NOMO-1 treated with dmso at 0.1 percent for 144 hours (cell line): Measurements from ENCODE around the gene PRKCB.
"Not testable (repeated sequence)": the region's sequence is repeated elsewhere in the genome, so short reads cannot be mapped to it uniquely, and the experiment has no call there.

Experiments
- DNase-seq: peaks from one replicate; lab custom pipeline; 2025; ENCODE audit not compliant: unreplicated experiment; lab: John Stamatoyannopoulos, UW

Gene PRKCB

DNA sequence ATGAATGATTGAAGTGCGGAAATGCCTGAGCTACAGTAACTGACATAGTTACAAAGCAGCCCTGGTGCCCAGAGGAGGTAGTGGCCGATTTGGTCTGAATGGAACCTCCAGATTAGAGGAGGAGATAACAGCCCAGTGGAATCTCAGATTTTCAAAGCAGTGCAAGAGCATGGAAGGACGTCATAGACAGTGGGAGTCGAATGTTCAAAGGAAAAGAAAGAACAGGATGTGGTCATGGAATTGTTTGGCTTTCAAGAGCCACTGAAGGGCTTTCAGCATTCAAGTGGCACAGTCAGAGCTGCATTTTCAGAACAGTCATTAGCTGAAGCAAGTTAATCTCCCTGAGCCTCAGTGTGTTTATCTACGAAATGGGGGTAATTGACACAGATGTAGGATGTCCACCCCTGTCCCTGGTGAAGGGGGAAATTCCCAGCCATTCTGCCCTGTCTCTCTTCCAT is 315.7 kb downstream of the PRKCB start:
- DNase-seq, result no peak

DNA sequence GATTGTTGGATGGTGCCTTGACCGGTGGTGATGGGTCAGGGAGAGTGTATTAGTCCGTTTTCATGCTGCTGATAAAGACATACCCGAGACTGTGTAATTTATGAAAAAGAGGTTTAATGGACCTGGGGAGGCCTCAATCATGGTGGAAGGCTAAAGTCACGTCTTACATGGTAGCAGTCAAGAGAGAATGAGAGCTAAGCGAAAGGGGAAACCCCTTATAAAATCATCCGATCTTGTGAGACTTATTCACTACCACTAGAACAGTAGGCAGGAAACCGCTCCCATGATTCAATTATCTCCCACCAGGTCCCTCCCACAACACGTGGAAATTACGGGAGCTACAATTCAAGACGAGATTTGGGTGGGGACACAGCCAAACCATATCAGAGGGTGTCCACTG is 316.3 kb downstream of the PRKCB start:
- DNase-seq, result not testable (repeated sequence)

DNA sequence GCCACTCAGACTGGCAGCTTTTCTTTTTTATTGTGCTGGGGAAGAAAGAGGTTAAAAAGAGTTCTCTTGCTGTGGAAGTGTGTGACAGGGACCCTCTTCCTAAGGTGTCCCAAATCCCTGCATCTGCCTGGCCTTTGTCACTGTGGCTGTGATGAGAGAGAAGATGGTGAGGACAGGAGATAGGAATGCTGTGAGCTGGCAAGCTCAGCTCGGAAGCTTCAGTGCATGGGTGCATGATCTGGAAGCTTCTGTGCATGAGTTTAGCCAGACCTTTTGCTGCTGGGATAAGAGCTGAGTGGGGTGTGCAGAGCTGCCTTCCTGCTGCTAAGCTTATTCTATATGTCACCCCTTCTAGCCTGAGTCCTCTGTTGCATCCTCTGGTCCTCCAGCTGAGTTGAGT is 317.0 kb downstream of the PRKCB start:
- DNase-seq, result no peak

DNA sequence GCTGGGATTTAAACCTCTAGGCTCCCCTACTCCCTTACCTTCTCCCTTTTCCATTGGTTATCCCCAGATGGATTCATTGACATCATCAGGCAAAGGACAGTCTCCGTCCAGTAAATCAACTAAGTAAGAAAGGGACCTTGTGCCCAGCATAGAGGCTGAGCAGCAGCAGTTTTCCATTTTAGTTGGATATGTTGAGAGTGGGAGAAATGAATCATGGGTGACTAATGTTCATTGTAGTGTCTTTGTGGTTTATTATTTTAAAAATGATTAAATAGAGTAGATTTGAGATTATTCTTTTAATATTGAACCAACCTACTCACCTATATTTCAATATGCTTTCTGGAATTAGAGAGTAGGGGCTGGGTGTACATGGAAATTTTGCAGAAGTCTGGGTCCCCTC is 321.0 kb downstream of the PRKCB start:
- DNase-seq, result no peak

DNA sequence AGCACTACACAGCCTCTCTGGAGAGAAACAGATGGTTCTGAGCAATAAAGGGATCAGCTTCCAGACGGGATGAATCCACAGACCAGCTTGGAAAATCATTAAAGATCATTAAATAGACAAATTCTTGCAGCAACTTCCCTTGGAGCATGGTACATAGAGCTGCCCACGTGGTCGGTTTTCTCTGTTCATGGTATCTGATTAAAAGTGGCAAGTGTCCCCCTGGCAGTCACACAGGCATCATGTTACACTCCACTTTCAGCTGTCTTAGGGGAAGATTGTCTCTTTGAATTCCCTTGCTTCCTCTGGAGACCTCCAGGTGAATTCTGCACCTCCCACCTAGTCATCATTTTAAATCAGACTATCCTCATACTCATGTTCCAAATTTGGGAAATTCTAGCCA is 328.2 kb downstream of the PRKCB start:
- DNase-seq, result no peak

DNA sequence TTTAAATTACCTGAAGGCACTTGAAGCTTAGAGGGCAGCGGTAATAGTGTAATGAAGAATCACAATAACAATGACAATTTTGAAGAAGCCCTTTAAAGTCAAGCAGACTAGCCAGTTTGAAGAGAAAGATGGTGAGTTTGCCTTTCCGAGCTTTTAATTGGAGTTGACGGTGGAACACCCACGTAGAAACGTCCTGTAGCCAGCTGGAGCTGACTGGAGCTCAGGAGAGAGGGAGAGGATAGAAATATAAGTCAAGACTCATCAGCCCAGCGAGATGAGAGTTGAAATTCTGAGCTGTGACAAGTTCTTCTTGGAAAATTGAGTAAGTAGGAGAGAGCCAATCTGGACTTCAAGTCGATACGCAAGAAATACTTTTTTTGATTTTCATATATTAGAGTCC is 328.6 kb downstream of the PRKCB start:
- DNase-seq, result no peak

DNA sequence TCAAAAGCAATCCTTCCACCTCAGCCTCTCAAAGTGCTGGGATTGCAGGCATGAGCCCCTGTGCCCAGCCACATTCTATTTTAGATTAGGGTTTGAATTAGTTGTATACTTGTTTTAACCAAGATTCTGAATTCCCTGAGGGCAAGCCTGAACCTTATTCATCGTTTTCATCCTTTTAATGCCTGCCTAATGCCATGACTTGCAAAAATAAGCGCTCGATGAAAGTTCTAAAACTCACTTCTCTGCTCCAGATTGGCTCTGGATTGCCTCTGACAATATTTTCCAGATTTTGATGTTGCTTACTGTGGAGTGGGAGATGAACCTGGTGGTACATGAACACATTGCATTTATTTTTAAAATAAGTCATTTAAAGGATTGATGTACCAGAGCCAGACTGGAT is 329.5 kb downstream of the PRKCB start:
- DNase-seq, result no peak

DNA sequence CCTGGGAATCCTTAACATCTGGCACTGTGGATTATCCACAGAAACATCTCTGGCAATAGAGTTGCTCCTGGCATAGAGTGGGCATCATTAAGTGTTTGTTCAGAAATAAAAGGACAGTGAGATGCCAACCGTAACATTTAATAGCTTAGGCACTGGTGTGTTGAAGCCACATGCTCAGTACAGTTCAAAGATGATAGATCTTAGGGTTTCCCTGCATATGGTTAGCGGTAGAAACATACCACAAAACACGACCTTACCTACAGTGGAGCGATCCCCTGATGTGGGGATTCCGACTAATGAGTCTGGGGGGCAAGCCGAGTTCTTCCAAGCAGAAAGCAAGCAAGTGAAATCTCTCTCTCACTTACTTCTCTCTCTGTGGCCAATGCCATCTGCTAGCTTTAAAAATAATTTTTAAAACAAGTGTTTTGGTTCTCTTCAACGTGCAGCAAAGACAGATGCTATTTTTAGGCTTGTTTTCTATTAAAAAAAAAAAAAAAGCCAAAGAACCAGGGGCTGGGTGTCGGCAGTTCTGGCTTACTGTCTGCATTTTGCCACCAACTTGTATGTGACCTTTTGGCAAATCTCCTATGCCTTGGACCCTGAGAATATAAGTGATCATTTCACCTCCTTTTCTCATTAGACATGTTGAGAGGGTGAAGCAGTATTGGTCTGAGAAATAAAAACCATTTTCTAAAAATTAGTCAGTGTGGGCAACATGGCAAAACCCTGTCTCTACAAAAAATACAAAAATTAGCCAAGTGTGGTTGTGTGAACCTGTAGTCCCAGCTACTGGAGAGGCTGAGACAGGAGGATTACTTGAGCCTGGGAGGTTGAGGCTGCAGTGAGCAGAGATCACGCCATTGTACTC is 331.1 kb downstream of the PRKCB start:
- DNase-seq, result no peak

DNA sequence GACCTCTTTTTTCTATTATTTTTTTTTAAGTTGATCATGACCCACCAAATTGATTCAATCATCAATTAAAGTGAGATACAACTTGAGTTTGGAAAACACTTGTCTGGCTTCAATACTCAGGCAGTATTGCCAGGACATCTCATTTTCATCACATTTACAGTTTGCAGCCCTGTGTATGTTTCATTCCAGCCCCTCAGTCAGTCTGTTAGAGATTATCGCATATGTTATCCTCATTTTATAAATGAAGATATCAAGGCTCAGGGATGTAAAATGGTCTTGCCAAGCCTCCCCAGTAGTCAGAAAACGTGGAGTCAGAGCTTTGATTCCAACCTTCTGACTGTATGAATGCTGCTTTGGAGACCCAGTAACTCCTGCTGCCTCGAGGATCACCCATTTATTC is 333.1 kb downstream of the PRKCB start:
- DNase-seq, result no peak

DNA sequence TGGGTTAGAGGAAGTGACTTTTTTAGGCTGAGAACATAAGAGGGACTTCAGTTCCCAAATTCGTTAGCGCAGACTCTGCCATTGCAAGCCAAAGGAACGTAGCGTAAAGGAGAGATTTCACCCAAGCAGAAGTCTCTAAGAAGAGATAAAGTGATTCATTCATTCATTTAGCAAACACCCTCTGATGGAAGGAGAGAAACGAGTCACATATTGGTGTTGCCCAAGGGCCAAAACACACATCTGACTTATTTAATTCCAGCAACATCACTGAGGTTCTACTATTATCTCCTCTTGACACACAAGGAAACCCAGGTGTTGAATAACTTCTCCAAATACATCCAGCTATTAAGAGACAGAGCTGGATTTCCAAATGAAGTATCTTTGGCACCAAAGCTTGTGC is 334.6 kb downstream of the PRKCB start:
- DNase-seq, result no peak

DNA sequence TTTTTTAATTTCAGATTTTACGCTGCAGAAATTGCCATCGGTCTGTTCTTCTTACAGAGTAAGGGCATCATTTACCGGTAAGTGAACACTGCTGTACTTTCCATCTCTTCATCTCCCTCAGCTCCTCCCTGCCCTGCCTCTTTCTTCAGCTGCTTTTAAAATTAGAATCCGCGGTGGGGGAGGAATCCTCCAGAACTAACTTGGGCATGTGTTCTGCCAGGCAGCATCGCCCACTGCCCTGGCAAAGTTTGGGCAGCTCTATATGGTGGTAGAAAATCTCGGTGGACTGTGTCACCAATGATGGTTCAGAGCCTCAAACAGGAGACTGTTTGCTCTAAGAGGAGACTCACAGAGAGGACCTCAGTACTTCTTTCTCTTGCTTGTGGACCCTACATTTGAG is 338.7 kb downstream of the PRKCB start:
- no peak for DNase-seq

DNA sequence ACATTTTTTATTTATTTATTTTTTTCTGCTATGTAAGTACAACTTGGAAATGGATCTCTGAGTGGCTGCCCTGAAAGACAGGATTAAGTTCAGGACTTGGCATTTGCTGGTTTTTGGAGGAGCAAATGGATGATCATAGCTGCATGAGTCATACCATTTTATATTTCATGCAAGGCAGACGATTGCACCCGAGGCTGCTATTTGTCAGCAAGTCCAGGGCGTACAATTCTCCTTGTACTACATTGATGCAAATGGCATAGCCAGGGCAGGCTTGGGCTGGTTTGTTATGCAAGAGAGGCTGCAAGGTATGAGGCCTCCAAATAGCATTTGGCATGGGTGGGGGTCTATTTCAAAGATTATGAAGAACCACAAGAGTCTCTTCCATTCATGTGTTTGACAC is 339.2 kb downstream of the PRKCB start:
- no peak for DNase-seq

DNA sequence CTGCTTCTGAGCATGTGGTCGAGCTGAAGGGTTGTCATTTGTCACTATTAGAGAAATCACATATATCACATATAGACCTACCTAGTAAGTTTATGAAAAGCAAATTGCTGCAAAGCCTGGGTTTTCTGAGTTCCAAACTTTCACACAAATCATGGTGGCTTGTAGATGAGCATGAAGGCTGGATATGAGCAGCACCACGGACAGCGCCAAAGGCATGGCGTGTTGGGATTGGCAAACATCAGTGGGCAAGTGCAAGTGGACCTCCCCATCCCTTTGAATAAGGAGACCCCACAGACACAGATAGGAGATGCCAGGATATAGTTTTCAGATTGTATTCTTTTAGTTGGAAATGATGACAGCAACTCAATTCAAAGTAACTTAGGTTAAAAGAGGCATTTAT is 342.7 kb downstream of the PRKCB start:
- DNase-seq, result no peak

DNA sequence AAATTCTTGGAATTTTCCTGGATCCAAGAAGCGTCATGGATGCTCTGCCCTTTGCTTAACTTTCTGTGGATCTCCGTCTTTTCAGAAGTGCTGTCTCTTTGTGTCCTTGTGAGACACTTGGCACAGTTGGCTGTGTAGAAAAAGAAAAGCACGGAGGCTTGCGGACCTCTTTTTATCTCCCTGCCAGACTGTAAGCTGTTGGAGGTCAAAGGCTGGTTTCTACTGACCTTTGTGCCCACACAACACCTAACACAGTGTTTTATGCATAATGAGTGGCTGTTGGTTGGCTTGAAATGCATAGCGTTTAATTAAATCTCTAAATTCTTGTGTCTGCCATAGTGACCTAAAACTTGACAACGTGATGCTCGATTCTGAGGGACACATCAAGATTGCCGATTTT is 344.7 kb downstream of the PRKCB start:
- DNase-seq, result no peak

DNA sequence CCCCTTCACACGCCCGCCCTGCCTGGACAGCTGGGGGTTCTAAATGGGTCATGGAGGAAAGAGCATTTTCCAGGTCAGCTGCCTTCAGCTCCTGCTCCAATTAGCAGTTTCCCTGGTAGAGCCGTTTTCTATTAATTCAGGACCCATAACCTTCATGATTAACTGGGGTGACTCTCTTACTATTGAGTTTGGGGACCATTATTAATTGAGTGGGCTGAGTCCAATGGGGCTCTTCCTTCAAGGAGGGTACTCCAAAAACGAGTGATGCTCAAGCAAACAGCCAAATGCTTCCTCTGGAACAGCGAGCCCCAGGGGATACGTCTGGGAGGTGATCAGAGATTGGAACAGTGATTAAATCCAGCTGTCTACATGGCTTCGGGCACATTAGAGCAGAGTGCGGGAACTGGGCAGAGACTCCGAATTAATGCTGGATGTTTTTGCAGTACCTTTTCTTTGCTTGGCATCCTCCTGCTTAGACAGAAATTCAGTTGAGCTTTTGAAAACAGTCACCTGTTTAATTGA is 352.3 kb downstream of the PRKCB start:
- no peak for DNase-seq

DNA sequence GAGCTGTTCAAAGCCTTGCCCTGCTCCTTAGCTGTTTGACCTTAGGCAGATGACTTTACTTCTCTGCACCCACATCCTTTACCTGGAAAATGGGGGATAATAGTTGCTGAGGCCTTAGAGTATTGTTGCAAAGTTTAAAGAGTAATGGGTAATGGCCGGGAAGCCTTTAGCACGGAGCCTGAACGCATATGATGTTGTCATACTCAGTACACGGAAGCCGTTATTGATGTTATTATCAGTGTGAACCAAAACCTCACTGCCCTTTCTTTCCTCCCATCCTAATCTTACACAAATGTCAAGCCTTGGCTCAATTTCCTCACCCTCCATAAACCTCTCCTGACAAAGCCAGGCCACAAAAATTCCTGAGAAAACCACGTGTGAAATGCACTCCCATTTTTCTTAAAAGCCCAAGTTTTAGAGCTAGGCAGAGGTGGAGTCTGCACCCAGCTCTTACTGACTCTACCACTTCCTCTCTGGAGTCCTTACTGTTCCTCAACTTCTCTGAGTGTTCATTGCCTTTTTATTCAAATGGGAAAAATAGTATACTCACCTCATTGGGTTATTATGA is 353.1 kb downstream of the PRKCB start:
- DNase-seq, result no peak

DNA sequence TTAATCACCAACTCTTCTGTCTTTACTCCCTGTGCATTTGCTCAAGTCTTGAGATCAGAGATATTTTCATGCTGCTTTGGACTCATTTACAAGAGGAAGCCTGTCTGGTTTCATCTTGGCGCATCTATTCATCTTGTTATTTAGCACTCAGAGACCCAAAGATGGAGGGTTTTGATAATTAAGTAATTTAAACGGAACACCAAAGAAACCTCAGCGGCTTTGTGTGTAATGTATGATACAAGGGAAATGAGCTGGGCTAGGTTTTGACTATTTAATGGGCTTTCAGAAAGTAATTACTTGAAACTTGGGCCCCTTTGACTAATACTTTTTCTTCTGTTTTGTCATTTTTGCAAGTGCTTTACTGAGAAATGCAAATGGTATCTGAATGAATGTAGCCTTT is 354.2 kb downstream of the PRKCB start:
- no peak for DNase-seq

DNA sequence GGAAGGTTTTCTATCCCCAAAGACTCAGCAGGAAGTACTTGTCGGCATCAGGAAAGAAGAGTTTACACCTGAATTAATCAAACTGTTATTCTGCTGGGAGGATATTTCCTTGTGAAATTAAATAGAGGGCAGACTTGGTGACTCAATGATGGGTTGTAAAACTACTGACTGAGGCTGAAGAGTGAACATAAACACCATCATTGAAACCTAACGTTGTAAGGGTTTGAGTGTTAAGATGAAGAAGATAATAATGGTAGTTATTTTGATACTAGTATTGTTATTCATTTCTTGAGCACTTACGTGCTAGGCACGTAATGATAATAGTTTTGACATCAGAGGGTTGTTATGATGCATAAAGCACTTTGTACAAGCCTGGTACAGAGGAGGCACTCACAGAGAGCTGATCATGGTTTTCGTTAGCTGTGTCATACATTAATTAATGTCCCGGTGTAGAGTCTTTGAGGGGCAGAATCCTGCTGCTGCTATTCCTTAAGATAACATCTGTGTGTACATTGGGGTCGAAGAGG is 356.2 kb downstream of the PRKCB start:
- no peak for DNase-seq

DNA sequence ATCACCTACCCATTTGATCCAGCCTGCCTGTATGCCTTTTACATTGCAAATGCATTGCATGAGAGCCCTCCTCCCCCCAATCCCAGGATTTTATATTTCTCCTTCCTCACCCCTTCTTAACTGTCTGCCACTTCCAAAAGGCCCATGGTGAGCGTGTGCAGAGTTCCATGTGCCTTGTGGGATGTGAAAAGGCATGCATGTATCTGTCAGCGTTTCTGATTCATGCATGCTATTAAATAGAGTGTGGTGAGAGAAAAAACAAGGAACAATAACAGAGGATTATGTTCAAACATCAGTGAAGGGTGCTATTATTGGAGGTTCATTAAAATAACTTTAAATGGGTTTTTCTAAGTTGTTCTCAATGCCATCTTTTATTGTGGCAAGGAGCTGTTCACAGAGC is 359.4 kb downstream of the PRKCB start:
- no peak for DNase-seq

DNA sequence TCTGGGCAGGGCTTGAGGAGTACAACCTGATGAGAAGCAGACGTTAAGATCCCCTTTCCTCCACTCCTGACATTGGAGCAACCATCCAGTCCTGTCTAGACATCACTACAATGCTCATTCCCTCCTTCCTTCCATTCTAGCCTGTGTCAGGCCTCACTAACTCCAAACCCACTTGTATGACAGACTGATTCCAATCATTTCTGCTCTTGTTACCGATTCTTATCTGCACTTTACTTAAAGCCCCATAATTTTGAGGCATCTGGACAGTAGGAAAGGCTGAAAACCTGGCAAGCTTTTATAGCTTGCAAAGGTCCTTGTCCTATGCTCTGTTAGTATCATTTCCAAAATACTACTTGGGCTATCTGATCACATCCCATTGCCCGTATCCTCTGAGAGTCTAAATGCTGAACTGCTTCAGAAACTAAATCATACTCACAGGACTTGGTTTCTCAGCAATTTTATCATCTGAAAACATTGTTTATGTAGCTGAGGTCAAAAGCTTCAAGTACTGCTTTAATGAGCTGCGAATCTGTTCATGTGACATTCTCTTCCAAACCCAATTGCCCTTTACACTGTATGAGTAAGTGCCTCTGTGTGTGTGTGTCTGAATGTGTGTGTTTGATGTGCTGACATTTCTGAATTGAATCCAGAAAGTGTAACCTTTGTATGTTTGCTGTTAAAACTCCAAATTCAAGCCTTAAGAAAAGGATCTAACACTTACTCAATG is 363.2 kb downstream of the PRKCB start:
- DNase-seq, result no peak

DNA sequence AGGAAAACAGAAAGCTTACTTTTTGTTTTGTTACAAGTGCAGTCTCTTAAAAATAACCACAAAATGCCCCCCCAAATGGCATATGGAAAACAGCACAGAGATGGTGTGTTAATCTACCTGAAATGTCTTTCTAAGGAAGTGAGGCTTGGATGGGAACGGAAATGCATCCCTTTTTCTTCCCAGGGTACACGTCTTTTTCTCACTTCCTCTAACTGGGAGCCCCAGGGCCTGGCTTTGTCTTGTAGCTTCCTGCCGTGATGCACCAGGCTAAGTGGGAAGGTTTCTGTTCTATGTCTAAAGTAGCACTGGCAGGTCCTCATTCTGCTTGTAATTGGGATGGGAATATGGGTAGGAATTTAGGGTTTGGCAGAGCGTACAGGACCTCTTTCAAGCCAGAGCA is 367.9 kb downstream of the PRKCB start:
- DNase-seq, result no peak
